ENCODE data around the gene KCNC3.

DNA sequence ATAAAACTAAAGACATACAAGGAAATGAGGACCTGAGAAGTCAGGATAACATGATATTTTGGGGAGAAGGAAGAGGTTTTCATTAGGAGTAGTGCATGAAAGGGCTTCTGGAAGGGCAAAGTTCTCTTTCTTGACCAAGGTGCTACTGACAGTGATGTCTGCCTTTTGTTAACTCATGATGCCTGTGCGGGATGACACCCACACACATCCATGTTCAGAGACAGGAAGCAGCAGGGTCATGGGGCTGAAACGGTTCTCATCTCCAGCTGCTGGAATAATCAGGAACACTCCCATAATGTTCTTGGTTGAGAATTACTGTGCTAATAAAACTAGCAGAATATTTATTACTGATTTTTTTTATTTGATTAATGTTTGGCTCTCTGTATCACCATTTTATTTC lies 29.1 kb downstream of the KCNC3 start:
- TF ChIP-seq, protein P1, sequence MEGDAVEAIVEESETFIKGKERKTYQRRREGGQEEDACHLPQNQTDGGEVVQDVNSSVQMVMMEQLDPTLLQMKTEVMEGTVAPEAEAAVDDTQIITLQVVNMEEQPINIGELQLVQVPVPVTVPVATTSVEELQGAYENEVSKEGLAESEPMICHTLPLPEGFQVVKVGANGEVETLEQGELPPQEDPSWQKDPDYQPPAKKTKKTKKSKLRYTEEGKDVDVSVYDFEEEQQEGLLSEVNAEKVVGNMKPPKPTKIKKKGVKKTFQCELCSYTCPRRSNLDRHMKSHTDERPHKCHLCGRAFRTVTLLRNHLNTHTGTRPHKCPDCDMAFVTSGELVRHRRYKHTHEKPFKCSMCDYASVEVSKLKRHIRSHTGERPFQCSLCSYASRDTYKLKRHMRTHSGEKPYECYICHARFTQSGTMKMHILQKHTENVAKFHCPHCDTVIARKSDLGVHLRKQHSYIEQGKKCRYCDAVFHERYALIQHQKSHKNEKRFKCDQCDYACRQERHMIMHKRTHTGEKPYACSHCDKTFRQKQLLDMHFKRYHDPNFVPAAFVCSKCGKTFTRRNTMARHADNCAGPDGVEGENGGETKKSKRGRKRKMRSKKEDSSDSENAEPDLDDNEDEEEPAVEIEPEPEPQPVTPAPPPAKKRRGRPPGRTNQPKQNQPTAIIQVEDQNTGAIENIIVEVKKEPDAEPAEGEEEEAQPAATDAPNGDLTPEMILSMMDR (IDR thresholded peaks at IDR 0.05; ENCODE audit: poor library complexity, severe bottlenecking), result no peak
- no peak for TF ChIP-seq RAD21 (conservative IDR thresholded peaks at IDR 0.05)
- no peak for TF ChIP-seq SMC3 (conservative IDR thresholded peaks at IDR 0.05; ENCODE audit: poor library complexity)
- TF ChIP-seq EP300 (conservative IDR thresholded peaks at IDR 0.05; ENCODE audit: poor library complexity, severe bottlenecking), result no peak
- no peak for TF ChIP-seq EZH2 (IDR thresholded peaks at IDR 0.05; ENCODE audit: borderline replicate concordance, insufficient read depth, low read length, poor library complexity, severe bottlenecking)
- TF ChIP-seq POLR2AphosphoS5 (IDR thresholded peaks at IDR 0.05), result no peak
- TF ChIP-seq MXI1 (conservative IDR thresholded peaks at IDR 0.05; ENCODE audit: poor library complexity, severe bottlenecking), result no peak
- TF ChIP-seq TAF1 (IDR thresholded peaks at IDR 0.05; ENCODE audit: low read depth), result no peak
- TF ChIP-seq, protein P2, sequence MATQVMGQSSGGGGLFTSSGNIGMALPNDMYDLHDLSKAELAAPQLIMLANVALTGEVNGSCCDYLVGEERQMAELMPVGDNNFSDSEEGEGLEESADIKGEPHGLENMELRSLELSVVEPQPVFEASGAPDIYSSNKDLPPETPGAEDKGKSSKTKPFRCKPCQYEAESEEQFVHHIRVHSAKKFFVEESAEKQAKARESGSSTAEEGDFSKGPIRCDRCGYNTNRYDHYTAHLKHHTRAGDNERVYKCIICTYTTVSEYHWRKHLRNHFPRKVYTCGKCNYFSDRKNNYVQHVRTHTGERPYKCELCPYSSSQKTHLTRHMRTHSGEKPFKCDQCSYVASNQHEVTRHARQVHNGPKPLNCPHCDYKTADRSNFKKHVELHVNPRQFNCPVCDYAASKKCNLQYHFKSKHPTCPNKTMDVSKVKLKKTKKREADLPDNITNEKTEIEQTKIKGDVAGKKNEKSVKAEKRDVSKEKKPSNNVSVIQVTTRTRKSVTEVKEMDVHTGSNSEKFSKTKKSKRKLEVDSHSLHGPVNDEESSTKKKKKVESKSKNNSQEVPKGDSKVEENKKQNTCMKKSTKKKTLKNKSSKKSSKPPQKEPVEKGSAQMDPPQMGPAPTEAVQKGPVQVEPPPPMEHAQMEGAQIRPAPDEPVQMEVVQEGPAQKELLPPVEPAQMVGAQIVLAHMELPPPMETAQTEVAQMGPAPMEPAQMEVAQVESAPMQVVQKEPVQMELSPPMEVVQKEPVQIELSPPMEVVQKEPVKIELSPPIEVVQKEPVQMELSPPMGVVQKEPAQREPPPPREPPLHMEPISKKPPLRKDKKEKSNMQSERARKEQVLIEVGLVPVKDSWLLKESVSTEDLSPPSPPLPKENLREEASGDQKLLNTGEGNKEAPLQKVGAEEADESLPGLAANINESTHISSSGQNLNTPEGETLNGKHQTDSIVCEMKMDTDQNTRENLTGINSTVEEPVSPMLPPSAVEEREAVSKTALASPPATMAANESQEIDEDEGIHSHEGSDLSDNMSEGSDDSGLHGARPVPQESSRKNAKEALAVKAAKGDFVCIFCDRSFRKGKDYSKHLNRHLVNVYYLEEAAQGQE (IDR thresholded peaks at IDR 0.05; ENCODE audit: borderline replicate concordance), result no peak
